GM18526 (cell line): ENCODE measurements around the gene SNRNP200.

Source experiments
- POLR2A ChIP-seq: IDR thresholded peaks from 3 replicates; pipeline ENCODE4 v1.6.1; 2011; ENCODE audit not compliant: insufficient read length; ENCODE audit errors: extremely low read depth

Gene SNRNP200

DNA sequence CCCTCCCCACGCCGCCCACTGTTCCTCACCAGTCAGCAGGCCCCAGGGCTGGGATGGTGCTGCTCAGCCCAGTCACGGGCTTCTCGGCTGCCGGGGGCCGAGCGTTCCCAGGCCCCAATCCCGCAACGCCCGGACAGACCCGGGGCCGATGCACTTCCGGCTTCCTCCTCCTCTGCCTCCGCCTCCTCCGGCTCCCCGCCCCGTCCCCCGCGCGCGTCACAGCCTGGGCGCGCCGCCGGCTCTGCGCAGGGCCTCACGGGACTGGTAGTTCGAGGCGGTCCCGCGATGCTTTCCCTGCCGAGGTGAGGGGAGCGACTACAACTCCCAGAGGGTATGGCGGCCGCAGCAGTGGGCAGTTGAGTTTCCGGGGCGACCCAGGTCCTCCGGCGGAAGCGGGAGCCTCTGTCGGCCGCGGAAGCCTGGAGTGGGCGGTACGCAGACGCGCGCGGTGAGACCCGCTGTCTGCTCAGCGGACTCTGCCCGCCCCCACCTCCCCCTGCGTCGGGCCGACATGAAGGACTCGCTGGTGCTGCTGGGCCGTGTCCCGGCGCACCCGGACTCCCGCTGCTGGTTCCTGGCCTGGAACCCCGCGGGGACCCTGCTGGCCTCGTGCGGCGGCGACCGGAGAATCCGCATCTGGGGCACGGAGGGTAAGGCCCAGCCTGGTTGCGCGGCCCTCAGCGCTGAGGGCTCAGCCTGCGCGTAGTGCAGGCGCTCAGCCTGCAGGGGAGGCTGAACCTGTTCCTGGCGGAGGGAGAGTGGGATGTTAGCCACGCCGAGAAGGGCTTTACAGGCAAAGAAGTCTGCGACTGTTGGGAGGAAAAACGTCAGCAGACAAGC lies 39.3 kb downstream of the SNRNP200 start, which contains the start of the genes CIAO1 and TMEM127:
Gene CIAO1, plus strand, starts transcription at position 386 of the 840 bp plus-strand sequence. Its CDS starts 126 bp downstream, at position 512.
Gene TMEM127, minus strand, starts transcription at position 158 of the 840 bp plus-strand sequence. CDS start 616 bp downstream, outside the sequence.
- peak; percentile 69 for TF ChIP-seq POLR2A

DNA sequence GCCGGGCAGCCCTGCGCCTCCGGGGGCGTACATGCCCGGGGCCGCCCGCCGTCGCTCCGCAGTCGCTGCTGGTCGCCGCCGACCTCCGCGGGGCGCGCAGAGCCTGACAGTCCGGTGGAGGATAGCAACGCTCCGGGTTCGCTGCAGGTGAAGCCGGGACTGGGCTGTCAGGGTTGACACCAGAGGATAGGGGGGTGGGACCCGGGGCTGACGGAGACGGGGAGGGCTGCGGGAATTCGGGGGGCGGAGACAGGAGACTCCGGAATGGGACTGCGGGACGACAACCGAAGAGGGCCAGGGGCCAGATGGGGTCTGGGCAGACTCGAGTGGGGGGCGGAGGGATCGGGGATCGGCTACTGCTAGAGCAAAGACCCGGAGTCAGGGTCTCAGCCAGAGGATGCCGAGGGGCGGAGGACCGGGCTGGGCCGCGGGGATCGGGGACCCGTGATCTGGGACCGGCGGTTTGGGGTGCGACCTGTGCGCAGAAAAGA lies 40.0 kb downstream of the SNRNP200 start:
- no peak for TF ChIP-seq POLR2A

GRCh38 chr2:96264656-96265348 lies 40.5 kb downstream of the SNRNP200 start:
- TF ChIP-seq POLR2A = no peak

DNA sequence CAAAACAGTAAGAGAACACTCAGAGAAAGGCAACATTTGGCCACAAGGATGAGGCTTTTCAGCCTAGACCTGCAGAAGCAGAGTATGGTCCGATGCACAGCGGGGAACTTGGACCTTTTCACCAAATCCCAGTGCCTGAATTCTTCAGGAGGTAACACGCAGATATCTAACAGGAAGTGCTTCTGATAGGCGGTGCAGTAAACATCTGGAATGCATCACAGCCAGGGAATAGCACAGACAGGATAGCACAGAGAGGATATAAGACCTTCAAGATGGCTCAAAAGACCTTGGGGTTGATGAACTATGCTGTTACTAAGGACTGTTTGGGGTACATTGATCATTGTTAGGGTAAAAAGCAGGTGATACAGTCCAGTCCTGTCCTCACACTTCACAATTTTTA lies 41.3 kb downstream of the SNRNP200 start:
- TF ChIP-seq POLR2A = no peak

GRCh38 chr2:96262306-96262705 lies 43.0 kb downstream of the SNRNP200 start:
- TF ChIP-seq POLR2A = no peak

DNA sequence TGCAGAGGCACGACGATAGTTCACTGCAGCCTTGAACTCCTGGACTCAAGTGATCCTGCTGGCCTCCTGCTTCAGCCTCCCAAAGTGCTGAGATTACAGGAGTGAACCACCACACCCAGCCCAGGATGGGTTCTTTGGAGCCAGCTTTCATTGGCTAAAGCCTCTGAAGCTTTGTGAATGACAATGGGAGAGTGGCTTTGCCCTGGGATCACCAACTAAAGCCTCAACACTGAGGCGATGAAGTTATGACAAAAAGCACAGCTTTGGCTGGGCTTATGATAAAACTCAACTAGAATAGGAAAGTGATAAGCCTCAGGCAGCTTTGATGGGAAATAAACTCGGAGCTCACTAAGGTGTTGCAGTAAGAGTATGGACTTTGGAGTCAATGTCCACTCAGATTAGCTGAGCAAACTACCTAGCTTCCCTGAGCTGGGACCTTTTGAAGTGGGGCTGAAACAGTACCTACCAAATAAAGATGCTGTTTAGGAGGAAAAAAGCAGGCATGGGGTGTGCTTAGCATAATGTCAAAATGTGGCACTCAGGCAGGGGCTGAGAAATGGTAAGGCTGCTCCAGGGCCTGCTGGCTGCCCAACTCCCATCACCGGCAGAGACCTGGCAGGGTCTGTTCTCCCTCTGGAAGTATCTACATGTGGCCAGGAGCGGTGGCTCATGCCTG lies 43.9 kb downstream of the SNRNP200 start:
- no peak for TF ChIP-seq POLR2A

DNA sequence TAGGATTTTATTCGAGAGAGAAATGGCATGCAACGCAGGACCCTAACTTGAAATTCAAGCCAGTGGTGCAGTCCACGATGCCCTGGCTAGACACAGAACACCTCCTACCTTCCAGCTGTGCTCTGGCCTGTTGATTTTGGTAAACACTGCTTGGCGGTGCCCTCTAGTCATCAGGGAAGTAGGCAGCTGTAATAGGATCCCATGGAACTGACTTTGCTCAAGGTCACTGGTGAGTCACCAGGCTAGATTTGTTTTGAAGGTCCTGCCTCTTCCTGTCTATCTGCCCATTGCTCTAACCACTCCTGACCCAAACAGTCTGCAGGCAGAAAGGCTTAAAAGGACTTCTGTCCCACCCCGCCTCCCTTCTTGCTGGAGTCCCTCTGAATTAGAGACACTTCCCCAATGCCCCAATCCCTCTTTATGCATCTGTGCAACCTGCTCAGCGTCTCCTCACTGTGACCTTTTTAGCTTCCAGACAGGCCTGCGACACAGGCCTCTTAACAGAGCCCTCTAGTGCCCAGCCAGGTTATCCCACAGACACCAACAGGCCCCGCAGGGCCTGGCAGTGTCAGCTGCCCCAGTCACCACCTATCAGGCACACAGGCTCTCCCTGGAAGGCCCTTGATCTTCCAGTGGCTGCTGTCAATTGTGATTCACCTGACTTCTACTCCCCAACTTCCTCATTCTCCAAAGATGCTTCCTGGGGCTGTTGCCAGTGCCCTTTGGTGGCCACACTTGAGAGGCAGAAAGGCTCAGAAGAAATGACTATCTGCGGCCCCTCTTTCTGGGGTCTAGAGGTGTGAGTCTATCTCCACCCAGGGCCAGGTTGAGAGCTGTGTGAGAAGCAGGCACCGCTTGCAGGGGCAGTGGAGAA lies 44.7 kb downstream of the SNRNP200 start:
- no peak for TF ChIP-seq POLR2A

DNA sequence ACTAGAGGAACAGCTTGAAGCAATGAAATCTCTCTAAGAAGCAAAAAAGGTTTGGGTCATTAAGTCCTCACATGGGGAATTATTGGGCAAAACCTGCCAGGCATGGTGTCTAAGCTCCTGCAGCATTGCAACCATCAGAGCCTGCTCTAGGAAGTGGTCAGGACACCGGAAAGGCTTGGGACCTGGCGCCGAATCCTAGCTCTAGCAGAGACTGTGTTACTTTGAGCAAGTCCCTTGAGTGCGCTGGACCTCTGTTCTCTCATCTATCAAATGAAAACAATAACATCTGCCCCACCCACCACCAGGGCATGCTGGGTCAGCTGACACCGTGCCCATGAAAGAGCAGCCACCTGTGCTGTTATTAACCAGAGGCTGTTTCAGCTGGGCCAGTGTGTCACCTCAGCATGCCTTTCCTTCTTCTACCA lies 45.8 kb downstream of the SNRNP200 start:
- no peak for TF ChIP-seq POLR2A

- no peak for TF ChIP-seq POLR2A
Observed at GRCh38 chr2:96258166-96259022, 47.0 kb downstream of the SNRNP200 start.

DNA sequence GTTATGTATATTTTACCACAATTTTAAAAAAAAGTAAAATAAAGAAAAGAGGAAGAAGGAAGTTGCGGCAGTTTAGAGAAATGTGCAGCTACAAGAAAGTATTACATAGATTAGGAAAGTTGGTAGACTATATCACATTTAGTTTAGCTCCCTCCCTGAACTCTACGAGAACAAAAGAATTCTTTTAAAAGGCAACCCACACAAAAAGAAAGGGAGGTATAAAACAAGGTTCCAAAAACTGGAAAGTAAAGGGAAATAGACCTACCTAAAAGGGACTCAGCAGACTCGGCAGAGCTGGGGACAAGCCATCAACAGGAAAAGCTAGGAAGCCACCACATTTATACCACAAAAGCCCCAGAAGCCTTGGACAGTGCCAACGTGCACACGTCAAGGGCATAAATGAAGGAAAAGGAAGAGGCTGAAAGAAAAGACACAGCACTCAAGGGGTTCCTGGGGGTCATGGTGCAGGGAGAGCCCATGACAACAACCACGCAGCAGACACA lies 48.7 kb downstream of the SNRNP200 start:
- no peak for TF ChIP-seq POLR2A

DNA sequence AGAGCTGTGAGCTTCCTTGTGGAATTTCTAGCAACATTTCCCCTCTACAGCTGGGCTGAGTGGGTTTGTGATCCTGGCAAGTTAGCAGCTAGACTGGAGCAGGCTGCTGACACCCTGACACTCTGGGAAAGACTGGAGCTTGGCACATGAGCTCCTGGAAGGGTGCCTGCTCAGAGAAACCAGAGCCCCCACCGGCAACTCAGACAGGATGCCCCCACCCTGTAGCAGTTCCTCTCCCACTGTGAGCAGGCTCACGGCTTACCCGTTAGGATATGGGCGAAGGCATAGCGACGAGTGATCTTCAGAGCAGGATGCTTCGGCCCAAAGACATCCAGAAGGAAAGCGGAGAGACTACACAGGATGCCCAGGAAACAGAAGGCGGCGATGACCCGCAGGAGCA lies 50.8 kb downstream of the SNRNP200 start:
- TF ChIP-seq POLR2A = no peak

- TF ChIP-seq POLR2A = no peak
Observed at GRCh38 chr2:96253006-96253405, 52.3 kb downstream of the SNRNP200 start.

- no peak for TF ChIP-seq POLR2A
Observed at GRCh38 chr2:96252526-96252925, 52.8 kb downstream of the SNRNP200 start.

DNA sequence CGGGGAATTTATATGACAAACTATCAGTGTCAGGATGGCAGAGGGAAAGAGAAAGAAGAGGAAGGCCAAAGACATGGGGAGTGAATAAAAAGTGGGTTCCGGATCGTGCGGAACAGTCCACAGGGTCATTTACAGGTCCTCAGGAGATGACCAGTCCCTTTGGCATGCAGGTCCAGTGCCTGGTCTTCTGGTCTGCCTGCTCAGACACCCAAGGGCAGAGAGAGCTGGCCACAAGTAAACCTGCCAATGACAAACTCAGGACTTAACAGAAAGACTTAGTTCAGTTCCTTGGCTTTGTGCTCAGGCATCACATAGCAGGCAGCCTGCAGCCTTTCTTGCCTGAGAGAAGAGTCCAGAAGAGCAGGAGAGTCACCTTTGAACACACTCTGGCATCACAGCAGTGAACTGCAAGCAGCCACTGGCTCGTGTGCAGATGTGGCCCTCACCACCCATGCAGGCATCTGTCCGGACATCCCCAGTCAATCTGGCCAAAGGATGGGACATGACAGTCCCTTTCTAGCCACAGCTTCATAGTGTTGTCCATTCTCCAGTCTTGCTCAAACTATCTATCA lies 53.5 kb downstream of the SNRNP200 start:
- TF ChIP-seq POLR2A = no peak
